LNCAP (cell line): ENCODE results near the gene WAC.

Experiments
- CTCF ChIP-seq: fragments of 450-650 bp; IDR thresholded peaks from 2 replicates; pipeline ENCODE4 v1.5.1; 2017; ENCODE audit warnings: mild to moderate bottlenecking

Gene WAC

GRCh38 chr10:28532337-28533185 lies at the start of gene WAC:
TSS of gene WAC (plus strand) at chr10:28533118. CDS start at chr10:28533580, 462 bp downstream.
- no peak for TF ChIP-seq CTCF

- no peak for TF ChIP-seq CTCF
These were observed 43.7 kb upstream of the WAC start for GRCh38 chr10:28489206-28489605.

GRCh38 chr10:28492116-28492920 lies 40.6 kb upstream of the WAC start:
- no peak for TF ChIP-seq CTCF

GRCh38 chr10:28494420-28494819 lies 38.5 kb upstream of the WAC start:
- no peak for TF ChIP-seq CTCF

- no peak for TF ChIP-seq CTCF
These were observed 37.8 kb upstream of the WAC start for GRCh38 chr10:28495084-28495483.

GRCh38 chr10:28496017-28496416 lies 36.9 kb upstream of the WAC start:
- no peak for TF ChIP-seq CTCF

GRCh38 chr10:28496481-28496961 lies 36.4 kb upstream of the WAC start:
- TF ChIP-seq CTCF: no peak
